Stimulated activated memory B cell treated with anti-CD40 and anti-IgM and Interleukin-4, amounts not matched to agents 10 μg/mL and 1 μg/mL and 100 μg/mL, for 72 hours (primary cell): ENCODE measurements around the gene OPCML.

Source experiments
- ATAC-seq: fragments of 150-1000 bp; cut with Tn5 transposase; 2 replicates; pipeline ENCODE4 v1.10.0; 2021
- H3K27ac Mint-ChIP-seq: one replicate; pipeline ENCODE4 v1.8.0; 2022; ENCODE audit warnings: mild to moderate bottlenecking, mixed read lengths
- H3K27me3 Mint-ChIP-seq: one replicate; pipeline ENCODE4 v1.8.0; 2022; ENCODE audit warnings: mixed read lengths
- H3K36me3 Mint-ChIP-seq: one replicate; pipeline ENCODE4 v1.8.0; 2022; ENCODE audit warnings: mixed read lengths
- H3K4me1 Mint-ChIP-seq: one replicate; pipeline ENCODE4 v1.8.0; 2022; ENCODE audit warnings: mixed read lengths
- H3K4me3 Mint-ChIP-seq: one replicate; pipeline ENCODE4 v1.8.0; 2022; ENCODE audit warnings: mild to moderate bottlenecking, moderate library complexity, mixed read lengths
- H3K9me3 Mint-ChIP-seq: one replicate; pipeline ENCODE4 v1.8.0; 2022; ENCODE audit warnings: mixed read lengths

The OPCML gene

GRCh38 chr11:133302056-133302455, 230.2 kb downstream of the OPCML start:
- no peaks in the 10 kb centered on the region for H3K4me1 Mint-ChIP-seq
- no peak overlapping the region for H3K4me3 Mint-ChIP-seq
- ATAC-seq: no peak
- H3K9me3 Mint-ChIP-seq: peaks cover 6% of the 10 kb centered on the region
- no peaks in the 10 kb centered on the region for H3K27me3 Mint-ChIP-seq
- no peaks in the 10 kb centered on the region for H3K36me3 Mint-ChIP-seq
- H3K27ac Mint-ChIP-seq: no peak overlapping the region

DNA sequence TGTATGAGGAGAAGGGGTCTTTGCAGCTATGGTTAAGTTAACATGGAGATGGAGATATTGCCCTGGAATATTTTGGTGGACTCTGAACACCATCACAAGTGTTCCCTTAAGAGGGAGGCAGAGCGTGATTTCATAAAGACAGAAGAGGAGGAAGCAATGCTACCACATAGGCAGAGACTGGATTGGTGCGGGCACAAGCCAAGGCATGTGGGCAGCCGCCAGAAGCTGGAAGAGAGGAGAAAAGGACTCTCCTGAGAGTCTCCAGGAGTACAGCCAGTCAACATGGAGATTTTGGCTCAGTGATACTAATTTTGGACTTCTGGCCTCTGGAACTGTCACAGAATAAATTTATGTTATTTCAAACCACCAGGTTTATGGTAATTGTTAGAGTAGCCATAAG, 231.6 kb downstream of the OPCML start:
- Mint-ChIP-seq H3K9me3 (peaks cover 6% of the 10 kb centered on the region), H3K27me3 (no peaks in the 10 kb centered on the region), H3K36me3 (no peaks in the 10 kb centered on the region), H3K27ac (no peak overlapping the region), H3K4me3 (no peak overlapping the region), H3K4me1 (no peaks in the 10 kb centered on the region)
- ATAC-seq: no peak

- Mint-ChIP-seq H3K9me3 (no peaks in the 10 kb centered on the region), H3K4me3 (no peak overlapping the region), H3K36me3 (no peaks in the 10 kb centered on the region), H3K27ac (no peak overlapping the region), H3K27me3 (no peaks in the 10 kb centered on the region), H3K4me1 (no peaks in the 10 kb centered on the region)
- ATAC-seq: no peak
These were observed 240.5 kb downstream of the OPCML start for GRCh38 chr11:133291780-133292179.

DNA sequence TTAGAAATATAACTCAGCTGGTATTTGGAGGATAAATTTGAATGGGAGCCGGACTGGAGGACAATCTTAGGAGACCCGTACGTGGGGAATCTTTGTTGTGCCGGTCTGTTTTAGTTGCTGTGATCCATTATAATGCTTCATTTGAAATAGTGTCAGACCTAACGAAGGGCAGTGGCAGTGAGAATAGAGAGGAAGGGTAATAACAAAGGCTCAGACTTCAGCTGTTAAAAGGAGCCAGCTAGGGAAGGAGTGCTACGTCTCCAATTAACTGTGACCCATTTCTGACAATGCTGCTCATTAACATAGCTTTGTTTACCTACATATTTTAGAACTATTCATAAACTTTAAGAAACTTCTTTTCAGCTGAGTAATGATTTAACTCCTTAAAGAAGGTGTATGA, 246.9 kb downstream of the OPCML start:
- Mint-ChIP-seq H3K4me1 (no peaks in the 10 kb centered on the region), H3K27me3 (no peaks in the 10 kb centered on the region), H3K36me3 (no peaks in the 10 kb centered on the region), H3K9me3 (peaks cover 6% of the 10 kb centered on the region), H3K4me3 (no peak overlapping the region), H3K27ac (no peak overlapping the region)
- ATAC-seq: no peak

- no peaks in the 10 kb centered on the region for H3K4me1 Mint-ChIP-seq
- H3K27ac Mint-ChIP-seq: no peak overlapping the region
- H3K9me3 Mint-ChIP-seq: peaks cover 6% of the 10 kb centered on the region
- H3K27me3 Mint-ChIP-seq: no peaks in the 10 kb centered on the region
- no peak overlapping the region for H3K4me3 Mint-ChIP-seq
- no peaks in the 10 kb centered on the region for H3K36me3 Mint-ChIP-seq
- no peak for ATAC-seq
These were observed 248.1 kb downstream of the OPCML start for GRCh38 chr11:133284156-133284555.

DNA sequence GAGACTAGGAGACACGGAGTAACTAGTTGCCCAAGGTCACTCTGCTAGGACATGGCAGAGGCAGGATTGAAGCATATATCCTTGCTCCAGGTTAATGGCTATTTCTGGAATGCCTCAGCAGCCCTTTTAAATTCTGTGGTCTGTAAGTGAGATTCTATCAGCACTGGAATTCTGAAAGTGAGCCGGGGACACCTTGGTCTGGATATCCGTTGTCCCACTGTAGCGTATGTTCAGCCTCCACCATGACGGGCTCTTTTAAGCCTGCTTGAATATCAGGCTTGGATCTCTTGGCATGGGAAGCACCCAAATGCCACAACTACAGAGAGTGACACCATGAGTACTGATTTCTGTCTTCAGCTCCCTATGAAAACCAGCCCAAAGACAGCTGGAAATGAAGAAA, 254.4 kb downstream of the OPCML start:
- H3K27me3 Mint-ChIP-seq: no peaks in the 10 kb centered on the region
- no peaks in the 10 kb centered on the region for H3K36me3 Mint-ChIP-seq
- ATAC-seq: no peak
- no peak overlapping the region for H3K4me3 Mint-ChIP-seq
- H3K4me1 Mint-ChIP-seq: no peaks in the 10 kb centered on the region
- H3K27ac Mint-ChIP-seq: no peak overlapping the region
- H3K9me3 Mint-ChIP-seq: peaks cover 6% of the 10 kb centered on the region

- H3K9me3 Mint-ChIP-seq: peaks cover 9% of the 10 kb centered on the region
- H3K4me3 Mint-ChIP-seq: no peak overlapping the region
- ATAC-seq: no peak
- H3K4me1 Mint-ChIP-seq: no peaks in the 10 kb centered on the region
- no peaks in the 10 kb centered on the region for H3K27me3 Mint-ChIP-seq
- no peak overlapping the region for H3K27ac Mint-ChIP-seq
- no peaks in the 10 kb centered on the region for H3K36me3 Mint-ChIP-seq
These were observed 260.2 kb downstream of the OPCML start for GRCh38 chr11:133271871-133272776.

- Mint-ChIP-seq H3K27me3 (no peaks in the 10 kb centered on the region), H3K36me3 (no peaks in the 10 kb centered on the region), H3K4me3 (no peak overlapping the region), H3K9me3 (peaks cover 8% of the 10 kb centered on the region), H3K4me1 (no peaks in the 10 kb centered on the region), H3K27ac (no peak overlapping the region)
- no peak for ATAC-seq
These were observed 261.1 kb downstream of the OPCML start for GRCh38 chr11:133271206-133271605.

DNA sequence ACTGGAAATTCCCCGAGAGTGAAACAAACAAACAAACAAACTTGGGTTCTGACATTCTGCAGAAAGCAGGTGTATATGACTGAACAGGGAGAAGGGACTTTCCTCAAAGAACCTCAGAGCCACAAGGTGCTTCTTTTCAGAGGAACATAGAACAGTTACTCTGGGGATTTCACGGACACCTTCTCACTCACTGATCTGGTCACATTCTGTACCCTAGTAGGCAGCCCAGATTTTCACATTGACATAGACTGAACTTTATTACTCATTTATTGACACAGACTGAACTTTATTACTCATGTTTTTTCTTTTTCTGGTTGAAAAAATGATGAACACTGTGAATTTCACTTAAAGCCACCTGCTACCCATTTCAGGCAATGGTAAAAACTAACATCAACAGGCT, 263.0 kb downstream of the OPCML start:
- Mint-ChIP-seq H3K9me3 (peaks cover 14% of the 10 kb centered on the region), H3K36me3 (no peaks in the 10 kb centered on the region), H3K4me3 (no peak overlapping the region), H3K4me1 (no peaks in the 10 kb centered on the region), H3K27me3 (no peaks in the 10 kb centered on the region), H3K27ac (no peak overlapping the region)
- peak; percentile 55 for ATAC-seq

DNA sequence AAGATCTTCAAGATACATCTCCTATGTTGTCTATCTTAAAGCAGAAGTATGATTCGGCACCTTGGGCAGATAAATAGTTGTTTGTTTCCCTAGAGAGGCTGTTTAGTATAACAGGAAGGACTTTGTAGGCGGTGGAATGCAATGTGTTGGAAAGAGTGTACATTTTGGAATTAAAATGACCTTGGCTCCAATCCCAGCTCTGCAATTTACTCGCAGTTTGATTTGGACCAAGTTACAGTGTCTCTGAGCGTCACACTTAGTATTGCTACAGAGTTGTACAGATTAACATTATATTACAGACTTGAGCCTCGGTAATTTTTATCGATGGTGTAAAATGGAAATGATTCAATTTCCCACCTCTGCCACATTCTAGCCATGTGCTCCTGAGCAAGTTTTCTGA, 265.3 kb downstream of the OPCML start:
- H3K4me3 Mint-ChIP-seq: no peak overlapping the region
- no peaks in the 10 kb centered on the region for H3K36me3 Mint-ChIP-seq
- no peak for ATAC-seq
- no peaks in the 10 kb centered on the region for H3K27me3 Mint-ChIP-seq
- no peaks in the 10 kb centered on the region for H3K4me1 Mint-ChIP-seq
- peaks cover 14% of the 10 kb centered on the region for H3K9me3 Mint-ChIP-seq
- H3K27ac Mint-ChIP-seq: no peak overlapping the region

- no peak for ATAC-seq
- Mint-ChIP-seq H3K4me1 (no peaks in the 10 kb centered on the region), H3K9me3 (peaks cover 14% of the 10 kb centered on the region), H3K27me3 (no peaks in the 10 kb centered on the region), H3K27ac (no peak overlapping the region), H3K36me3 (no peaks in the 10 kb centered on the region), H3K4me3 (no peak overlapping the region)
These were observed 266.7 kb downstream of the OPCML start for GRCh38 chr11:133265530-133266035.

- no peaks in the 10 kb centered on the region for H3K36me3 Mint-ChIP-seq
- no peaks in the 10 kb centered on the region for H3K4me1 Mint-ChIP-seq
- peaks cover 14% of the 10 kb centered on the region for H3K9me3 Mint-ChIP-seq
- no peak for ATAC-seq
- no peak overlapping the region for H3K27ac Mint-ChIP-seq
- no peak overlapping the region for H3K4me3 Mint-ChIP-seq
- H3K27me3 Mint-ChIP-seq: no peaks in the 10 kb centered on the region
These were observed 269.0 kb downstream of the OPCML start for GRCh38 chr11:133263332-133263731.

- ATAC-seq: no peak
- no peaks in the 10 kb centered on the region for H3K36me3 Mint-ChIP-seq
- no peak overlapping the region for H3K4me3 Mint-ChIP-seq
- no peak overlapping the region for H3K27ac Mint-ChIP-seq
- H3K9me3 Mint-ChIP-seq: peaks cover 6% of the 10 kb centered on the region
- no peaks in the 10 kb centered on the region for H3K27me3 Mint-ChIP-seq
- no peaks in the 10 kb centered on the region for H3K4me1 Mint-ChIP-seq
These were observed 273.6 kb downstream of the OPCML start for GRCh38 chr11:133258751-133259150.

DNA sequence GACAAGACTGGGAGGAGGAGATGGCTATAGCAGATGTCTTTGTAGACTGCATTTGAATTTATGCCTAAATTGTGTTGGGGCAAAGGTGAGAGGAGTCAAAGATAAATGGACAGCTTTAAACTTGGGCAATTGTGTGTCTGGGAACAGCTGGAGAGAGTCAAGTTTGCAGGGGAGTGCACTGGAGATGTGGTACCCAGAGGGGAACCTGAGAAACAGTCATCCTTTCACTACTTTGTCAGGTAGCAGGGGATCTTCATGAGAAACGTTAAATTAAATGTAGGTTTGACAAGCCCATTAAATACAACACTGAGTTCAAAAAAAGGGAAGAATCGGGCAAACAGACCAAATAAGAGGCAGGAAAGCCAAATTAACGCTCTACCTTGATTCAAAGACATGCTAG, 277.7 kb downstream of the OPCML start:
- Mint-ChIP-seq H3K9me3 (peaks cover 9% of the 10 kb centered on the region), H3K36me3 (no peaks in the 10 kb centered on the region), H3K4me1 (no peaks in the 10 kb centered on the region), H3K27me3 (no peaks in the 10 kb centered on the region), H3K4me3 (no peak overlapping the region), H3K27ac (no peak overlapping the region)
- no peak for ATAC-seq

DNA sequence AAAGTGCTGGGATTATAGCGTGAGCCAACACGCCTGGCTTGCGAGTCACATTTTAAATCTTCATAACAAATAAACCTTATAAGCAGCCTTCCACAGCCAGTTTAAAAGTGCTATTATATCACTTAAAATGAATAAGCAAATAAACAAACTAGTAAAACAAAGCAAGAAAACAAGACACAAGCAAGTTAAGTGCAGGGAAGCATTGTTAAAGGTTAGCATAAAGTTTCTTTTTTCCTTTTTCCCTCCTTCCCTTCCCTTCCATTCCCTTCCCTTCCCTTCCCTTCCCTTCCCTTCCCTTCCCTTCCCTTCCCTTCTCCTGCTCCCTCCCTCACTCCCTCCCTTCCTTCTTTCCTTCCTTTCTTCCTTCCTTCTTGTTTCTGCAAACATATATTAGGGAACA, 278.7 kb downstream of the OPCML start:
- no peak for ATAC-seq

DNA sequence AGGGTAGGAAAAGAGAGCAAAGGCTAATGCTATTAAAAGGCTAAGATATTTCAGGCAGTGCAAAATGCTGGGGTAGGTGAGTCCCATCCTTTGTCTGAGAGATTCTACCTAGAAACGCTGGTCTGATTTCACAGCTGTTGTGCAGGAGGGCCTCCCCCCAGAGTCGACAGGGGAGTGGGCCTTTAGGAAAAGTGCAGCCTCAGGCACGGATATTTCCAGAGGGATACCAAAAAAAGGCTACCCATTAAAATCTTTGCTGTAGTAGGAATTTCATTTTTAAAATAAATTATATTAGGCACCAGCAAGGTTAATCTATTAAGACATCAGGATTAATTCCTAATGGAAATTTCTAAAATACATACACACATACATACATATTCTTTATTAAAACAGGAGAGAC, 280.5 kb downstream of the OPCML start:
- Mint-ChIP-seq H3K27ac (no peak overlapping the region), H3K4me1 (no peaks in the 10 kb centered on the region), H3K27me3 (no peaks in the 10 kb centered on the region), H3K9me3 (peaks cover 7% of the 10 kb centered on the region), H3K4me3 (no peak overlapping the region), H3K36me3 (no peaks in the 10 kb centered on the region)
- no peak for ATAC-seq

More for the DNA sequence above, 278.7 kb downstream of the OPCML start:
- no peaks in the 10 kb centered on the region for H3K27me3 Mint-ChIP-seq
- H3K9me3 Mint-ChIP-seq: peaks cover 10% of the 10 kb centered on the region
- no peaks in the 10 kb centered on the region for H3K36me3 Mint-ChIP-seq
- no peaks in the 10 kb centered on the region for H3K4me1 Mint-ChIP-seq
- no peak overlapping the region for H3K4me3 Mint-ChIP-seq
- H3K27ac Mint-ChIP-seq: no peak overlapping the region
